Fibroblast of the aortic adventitia (primary cell): ENCODE results near the gene BECN2. TPM values are rescaled to one million over a fixed set of nuclear protein-coding genes. Genes with fewer than 3 reads are reported as not detected.

Experiments
- DNase-seq: peaks from one replicate; pipeline ENCODE4 v3.0.0-alpha.2; 2010; ENCODE audit warnings: low read depth
- H3K4me3 ChIP-seq: 2 replicates; pipeline ENCODE4 v1.5.1; 2011; ENCODE audit warnings: low read depth, mild to moderate bottlenecking, control low read depth, low read length, moderate library complexity
- total RNA-seq: library from RNA; depleted of rRNA; stranded (reverse); fragments of >200 nt; gene quantifications from 2 replicates; pipeline ENCODE4 v1.2.3, GENCODE V29; 2012; ENCODE audit warnings: low replicate concordance
- TF ChIP-seq, protein P1 (sequence below): IDR thresholded peaks from 2 replicates; pipeline ENCODE4 v1.5.1; 2011; ENCODE audit warnings: mild to moderate bottlenecking, low read length, control low read depth, inconsistent platforms; ENCODE audit not compliant: insufficient read depth

Gene BECN2, protein sequence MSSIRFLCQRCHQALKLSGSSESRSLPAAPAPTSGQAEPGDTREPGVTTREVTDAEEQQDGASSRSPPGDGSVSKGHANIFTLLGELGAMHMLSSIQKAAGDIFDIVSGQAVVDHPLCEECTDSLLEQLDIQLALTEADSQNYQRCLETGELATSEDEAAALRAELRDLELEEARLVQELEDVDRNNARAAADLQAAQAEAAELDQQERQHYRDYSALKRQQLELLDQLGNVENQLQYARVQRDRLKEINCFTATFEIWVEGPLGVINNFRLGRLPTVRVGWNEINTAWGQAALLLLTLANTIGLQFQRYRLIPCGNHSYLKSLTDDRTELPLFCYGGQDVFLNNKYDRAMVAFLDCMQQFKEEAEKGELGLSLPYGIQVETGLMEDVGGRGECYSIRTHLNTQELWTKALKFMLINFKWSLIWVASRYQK
- not detected in 2 replicates for total RNA-seq

DNA sequence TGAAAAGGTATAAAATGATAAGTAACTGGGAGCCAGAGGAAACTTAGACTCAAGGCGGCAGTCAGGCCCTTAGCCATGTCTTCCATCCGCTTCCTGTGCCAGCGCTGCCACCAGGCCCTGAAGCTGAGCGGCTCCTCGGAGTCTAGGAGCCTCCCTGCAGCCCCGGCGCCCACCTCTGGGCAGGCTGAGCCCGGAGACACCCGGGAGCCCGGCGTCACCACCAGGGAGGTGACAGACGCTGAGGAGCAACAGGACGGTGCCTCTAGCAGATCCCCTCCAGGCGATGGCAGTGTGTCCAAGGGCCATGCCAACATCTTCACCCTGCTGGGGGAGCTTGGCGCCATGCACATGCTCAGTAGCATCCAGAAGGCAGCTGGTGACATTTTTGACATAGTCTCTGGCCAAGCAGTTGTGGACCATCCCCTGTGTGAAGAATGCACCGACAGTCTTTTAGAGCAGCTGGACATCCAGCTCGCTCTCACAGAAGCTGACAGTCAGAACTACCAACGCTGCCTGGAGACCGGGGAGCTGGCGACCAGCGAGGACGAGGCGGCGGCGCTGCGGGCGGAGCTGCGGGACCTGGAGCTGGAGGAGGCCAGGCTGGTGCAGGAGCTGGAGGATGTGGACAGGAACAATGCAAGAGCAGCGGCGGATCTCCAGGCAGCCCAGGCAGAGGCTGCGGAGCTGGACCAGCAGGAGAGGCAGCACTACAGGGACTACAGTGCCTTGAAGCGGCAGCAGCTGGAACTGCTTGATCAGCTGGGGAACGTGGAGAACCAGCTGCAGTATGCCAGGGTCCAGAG is at the start of gene BECN2:
Gene BECN2 (plus strand): TSS at position 76 of the 803 bp plus-strand sequence. CDS start 0 bp downstream, at position 76.
- TF ChIP-seq, protein P1, sequence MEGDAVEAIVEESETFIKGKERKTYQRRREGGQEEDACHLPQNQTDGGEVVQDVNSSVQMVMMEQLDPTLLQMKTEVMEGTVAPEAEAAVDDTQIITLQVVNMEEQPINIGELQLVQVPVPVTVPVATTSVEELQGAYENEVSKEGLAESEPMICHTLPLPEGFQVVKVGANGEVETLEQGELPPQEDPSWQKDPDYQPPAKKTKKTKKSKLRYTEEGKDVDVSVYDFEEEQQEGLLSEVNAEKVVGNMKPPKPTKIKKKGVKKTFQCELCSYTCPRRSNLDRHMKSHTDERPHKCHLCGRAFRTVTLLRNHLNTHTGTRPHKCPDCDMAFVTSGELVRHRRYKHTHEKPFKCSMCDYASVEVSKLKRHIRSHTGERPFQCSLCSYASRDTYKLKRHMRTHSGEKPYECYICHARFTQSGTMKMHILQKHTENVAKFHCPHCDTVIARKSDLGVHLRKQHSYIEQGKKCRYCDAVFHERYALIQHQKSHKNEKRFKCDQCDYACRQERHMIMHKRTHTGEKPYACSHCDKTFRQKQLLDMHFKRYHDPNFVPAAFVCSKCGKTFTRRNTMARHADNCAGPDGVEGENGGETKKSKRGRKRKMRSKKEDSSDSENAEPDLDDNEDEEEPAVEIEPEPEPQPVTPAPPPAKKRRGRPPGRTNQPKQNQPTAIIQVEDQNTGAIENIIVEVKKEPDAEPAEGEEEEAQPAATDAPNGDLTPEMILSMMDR: no peak
- no peak for DNase-seq
- H3K4me3 ChIP-seq: no peak within 1 kb of the TSS

DNA sequence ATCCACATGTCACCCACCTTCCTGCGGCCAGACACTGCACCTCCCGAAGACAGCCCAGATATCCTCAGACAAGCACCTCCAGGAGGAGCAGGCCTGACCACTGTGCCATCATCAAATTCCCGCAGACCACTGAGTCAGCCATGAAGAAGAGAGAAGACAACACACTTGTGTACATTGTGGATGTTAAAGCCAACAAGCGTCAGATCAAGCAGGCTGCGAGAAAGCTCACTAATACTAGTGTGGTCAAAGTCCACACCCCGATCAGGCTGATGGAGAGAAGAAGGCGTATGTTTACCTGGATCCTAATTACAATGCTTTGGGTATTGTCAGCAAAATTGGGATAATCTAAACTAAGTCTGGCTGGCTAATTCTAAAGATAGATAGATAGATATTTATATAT is 41.4 kb upstream of the BECN2 start:
- H3K4me3 ChIP-seq: no peak overlapping the region
- TF ChIP-seq, protein P1: no peak
- no peak for DNase-seq

DNA sequence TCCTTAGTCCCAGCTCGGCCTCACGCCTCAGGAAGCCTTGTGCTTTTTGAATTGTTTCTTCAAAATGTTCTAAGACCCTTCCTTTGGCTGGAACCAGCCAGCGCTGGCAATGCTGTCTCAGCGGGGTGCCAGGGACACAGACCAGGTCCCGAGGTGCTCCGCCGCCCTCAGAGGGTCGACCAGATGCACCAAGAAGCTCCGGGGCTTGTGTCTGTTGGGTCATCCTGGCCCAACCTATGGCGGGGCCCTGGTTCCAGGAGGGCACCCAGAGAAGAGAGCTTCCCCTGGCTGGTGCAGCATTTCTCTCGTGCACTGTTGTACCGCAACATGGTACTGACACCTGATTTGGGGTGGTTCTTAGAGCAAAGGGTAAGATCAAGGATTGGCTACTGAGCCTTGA is 40.1 kb upstream of the BECN2 start:
- TF ChIP-seq, protein P1: no peak
- no peak for DNase-seq
- H3K4me3 ChIP-seq: no peak overlapping the region

DNA sequence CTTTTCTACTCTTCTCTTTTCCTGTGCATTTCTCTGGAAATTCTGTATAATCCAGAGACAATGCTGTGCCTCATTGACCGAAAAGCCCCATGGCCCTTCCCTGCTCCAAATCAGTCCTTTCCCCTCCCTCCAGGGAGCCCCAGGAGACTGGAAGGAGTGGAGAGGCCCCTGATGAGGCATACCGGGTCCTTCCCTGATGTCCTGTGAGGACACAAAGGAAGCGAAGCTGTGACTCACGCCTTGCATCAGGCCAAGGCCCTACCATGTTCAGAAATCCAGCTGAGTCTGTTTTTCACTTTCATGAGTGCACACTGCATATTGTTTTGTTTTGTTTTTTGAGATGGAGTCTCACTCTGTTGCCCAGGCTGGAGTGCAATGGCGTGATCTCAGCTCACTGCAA is 38.7 kb upstream of the BECN2 start:
- DNase-seq: peak; percentile 76
- H3K4me3 ChIP-seq: no peak overlapping the region
- TF ChIP-seq, protein P1: no peak

DNA sequence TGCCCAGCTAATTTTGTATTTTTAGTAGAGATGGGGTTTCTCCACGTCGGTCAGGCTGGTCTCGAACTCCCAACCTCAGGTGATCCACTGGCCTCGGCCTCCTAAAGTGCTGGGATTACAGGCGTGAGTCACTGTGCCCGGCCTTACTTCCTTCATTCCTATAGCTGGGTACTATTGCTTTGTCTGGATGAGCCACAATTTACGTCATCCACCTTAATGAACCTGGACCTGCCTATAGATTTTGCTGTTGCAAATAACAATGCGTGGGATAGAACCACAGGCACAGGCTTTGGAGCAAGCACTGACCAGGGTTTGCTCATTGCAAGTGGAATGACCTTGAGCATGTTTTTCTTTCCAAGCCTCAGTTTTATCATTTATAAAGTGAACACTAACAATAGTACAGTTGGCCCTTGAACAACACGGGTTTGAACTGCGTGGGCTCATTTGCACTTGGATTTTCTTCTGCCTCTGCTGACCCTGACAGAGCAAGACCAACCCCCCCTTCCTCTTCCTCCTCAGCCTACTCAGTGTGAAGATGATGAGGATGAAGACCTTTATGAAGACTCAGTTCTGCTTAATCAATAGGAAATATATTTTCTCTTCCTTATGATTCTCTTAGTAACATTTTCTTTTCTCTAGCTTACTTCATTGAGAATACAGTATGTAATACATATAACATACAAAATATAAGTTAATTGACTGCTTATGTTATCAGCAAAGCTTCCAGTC is 33.3 kb upstream of the BECN2 start:
- no peak overlapping the region for H3K4me3 ChIP-seq
- TF ChIP-seq, protein P1: no peak
- no peak for DNase-seq

DNA sequence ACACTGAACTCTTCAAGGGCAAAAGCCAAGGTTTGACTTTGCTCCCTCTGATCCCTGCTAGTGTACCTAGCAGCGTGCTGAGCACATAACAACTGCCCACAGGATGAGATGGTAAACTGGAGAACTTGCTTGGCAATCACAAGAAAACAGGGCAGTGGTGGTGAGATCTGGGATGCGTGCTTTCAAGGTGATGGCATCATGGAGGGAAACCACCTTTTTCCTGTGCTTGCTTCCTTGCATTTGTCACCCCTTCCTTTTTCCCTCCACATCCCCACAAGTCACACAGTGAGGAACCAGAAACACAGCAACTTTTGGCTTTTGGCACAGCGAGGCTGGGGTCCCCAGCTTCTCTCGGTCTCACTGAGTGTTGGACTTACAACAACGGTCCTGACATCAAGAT is 31.4 kb upstream of the BECN2 start:
- no peak overlapping the region for H3K4me3 ChIP-seq
- TF ChIP-seq, protein P1: no peak
- DNase-seq: no peak
